Esophagus muscularis mucosa (tissue), 3 donors: ENCODE measurements around the gene PLOD3.

ENCODE experiments used
- CTCF ChIP-seq, 3 experiments: fragments of 200-600 bp in 2 of 3; fragments of 450-650 bp in 1 of 3; sonication (generic) in 2 of 3; IDR thresholded peaks; one replicate each; pipeline ENCODE4 v1.5.1; 2017 to 2019; ENCODE audit warnings: antibody characterized with exemption in 3 of 3, mild to moderate bottlenecking in 2 of 3, moderate library complexity in 1 of 3
- POLR2A ChIP-seq: fragments of 450-650 bp; IDR thresholded peaks from one replicate; pipeline ENCODE4 v1.6.1; 2017; ENCODE audit warnings: antibody characterized with exemption, moderate library complexity, mild to moderate bottlenecking, low read depth

- no peak for TF ChIP-seq CTCF (IDR thresholded peaks at IDR 0.05)
- TF ChIP-seq POLR2A = no peak
Observed at GRCh38 chr7:101170617-101171441, 46.6 kb downstream of the PLOD3 start.
